Subcutaneous adipose tissue (tissue), 4 donors: ENCODE measurements around the gene HRH1. TPM values are rescaled to one million over a fixed set of nuclear protein-coding genes. Genes with fewer than 3 reads are reported as not detected.

Experiments
- CTCF ChIP-seq: fragments of 450-650 bp; IDR thresholded peaks from one replicate; pipeline ENCODE4 v1.5.1; 2016; ENCODE audit warnings: low read depth, mild to moderate bottlenecking, control low read depth, antibody characterized with exemption, moderate library complexity
- total RNA-seq, 4 donors: library from RNA; depleted of rRNA; stranded (reverse); fragments of >200 nt; gene quantifications; one replicate each; pipeline ENCODE4 v1.1.0, GENCODE V29; 2016

Gene HRH1
- total RNA-seq, 4 donors from 2014 or later, result 3.2 to 8.4 (median 4.9) TPM

GRCh38 chr3:11168406-11168805 lies 14.1 kb downstream of the HRH1 start:
- no peak for TF ChIP-seq CTCF

- TF ChIP-seq CTCF, result no peak
Observed at GRCh38 chr3:11168881-11169805, 14.8 kb downstream of the HRH1 start.

- no peak for TF ChIP-seq CTCF
Observed at GRCh38 chr3:11170052-11170770, 15.9 kb downstream of the HRH1 start.

GRCh38 chr3:11172096-11172690 lies 17.9 kb downstream of the HRH1 start:
- no peak for TF ChIP-seq CTCF

- TF ChIP-seq CTCF, result no peak
Observed at GRCh38 chr3:11173828-11174465, 19.7 kb downstream of the HRH1 start.

- TF ChIP-seq CTCF, result no peak
Observed at GRCh38 chr3:11178421-11178820, 24.1 kb downstream of the HRH1 start.
